Suprapubic skin (tissue), 4 donors: Measurements from ENCODE around the gene C1orf226.

Experiments used
- POLR2A ChIP-seq, 2 donors: fragments of 450-650 bp; IDR thresholded peaks; one replicate each; pipeline ENCODE4 v1.6.1; 2017; ENCODE audit warnings: antibody characterized with exemption in 2 of 2, mild to moderate bottlenecking in 2 of 2, moderate library complexity in 2 of 2
- POLR2AphosphoS5 ChIP-seq, 3 donors: sonication (generic); formaldehyde crosslinking; IDR thresholded peaks; one replicate each; pipeline ENCODE4 v1.6.1; 2017; ENCODE audit warnings: antibody characterized with exemption in 3 of 3
- TF ChIP-seq, protein P1 (sequence below), 2 donors: fragments of 200-600 bp in 1 of 2; fragments of 450-650 bp in 1 of 2; sonication (generic) in 1 of 2; IDR thresholded peaks; one replicate each; pipeline ENCODE4 v1.5.1; 2016 to 2019; ENCODE audit warnings: antibody characterized with exemption in 2 of 2, mild to moderate bottlenecking in 1 of 2, moderate library complexity in 1 of 2

DNA sequence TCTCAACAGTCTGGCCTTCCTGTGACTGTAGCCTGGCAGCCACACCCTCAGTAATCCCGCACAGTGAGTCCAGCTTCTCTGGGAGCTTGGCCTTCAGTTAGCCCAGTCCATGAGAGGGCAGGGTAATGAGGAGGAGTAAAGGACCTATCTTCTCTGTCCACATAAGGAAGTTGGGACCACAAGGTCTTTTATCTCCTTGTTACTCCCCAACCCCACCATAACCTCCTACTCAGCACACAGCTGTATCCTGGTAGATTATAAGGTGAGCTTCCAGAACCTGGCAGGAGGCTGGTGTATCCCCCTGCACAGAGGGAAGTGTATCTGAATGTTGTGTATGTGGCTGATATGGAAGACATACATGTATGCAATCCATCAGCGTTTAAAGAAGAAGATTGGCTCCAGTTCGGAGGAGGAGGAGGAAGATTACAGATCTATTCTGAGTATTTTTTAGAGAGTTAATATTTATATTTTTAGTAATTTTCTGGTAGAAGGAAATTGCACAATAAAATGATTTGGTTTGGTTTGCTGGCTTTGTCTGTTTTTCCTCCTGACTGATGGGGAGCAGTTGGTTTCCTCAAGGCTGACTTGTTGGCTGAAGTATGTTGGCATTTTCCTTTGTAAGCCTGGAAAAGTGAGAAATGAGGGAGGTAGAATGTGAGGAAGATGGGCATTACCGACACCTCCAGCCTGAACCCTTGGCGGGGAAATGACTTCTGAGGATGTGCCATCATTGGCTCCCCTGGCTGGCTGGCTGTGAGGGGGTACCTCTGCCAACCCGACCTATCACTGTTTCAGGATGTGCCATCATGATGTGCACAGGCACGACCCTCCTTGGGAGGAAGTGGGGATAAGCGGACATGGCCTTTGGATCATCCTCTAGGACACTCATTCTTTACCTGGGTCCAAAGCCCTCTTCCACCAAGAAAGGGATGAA, 5.0 kb downstream of the C1orf226 start:
- no peak for TF ChIP-seq POLR2A (IDR thresholded peaks at IDR 0.05)
- TF ChIP-seq, protein P1, sequence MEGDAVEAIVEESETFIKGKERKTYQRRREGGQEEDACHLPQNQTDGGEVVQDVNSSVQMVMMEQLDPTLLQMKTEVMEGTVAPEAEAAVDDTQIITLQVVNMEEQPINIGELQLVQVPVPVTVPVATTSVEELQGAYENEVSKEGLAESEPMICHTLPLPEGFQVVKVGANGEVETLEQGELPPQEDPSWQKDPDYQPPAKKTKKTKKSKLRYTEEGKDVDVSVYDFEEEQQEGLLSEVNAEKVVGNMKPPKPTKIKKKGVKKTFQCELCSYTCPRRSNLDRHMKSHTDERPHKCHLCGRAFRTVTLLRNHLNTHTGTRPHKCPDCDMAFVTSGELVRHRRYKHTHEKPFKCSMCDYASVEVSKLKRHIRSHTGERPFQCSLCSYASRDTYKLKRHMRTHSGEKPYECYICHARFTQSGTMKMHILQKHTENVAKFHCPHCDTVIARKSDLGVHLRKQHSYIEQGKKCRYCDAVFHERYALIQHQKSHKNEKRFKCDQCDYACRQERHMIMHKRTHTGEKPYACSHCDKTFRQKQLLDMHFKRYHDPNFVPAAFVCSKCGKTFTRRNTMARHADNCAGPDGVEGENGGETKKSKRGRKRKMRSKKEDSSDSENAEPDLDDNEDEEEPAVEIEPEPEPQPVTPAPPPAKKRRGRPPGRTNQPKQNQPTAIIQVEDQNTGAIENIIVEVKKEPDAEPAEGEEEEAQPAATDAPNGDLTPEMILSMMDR (IDR thresholded peaks at IDR 0.05): no peak
- TF ChIP-seq POLR2AphosphoS5 (IDR thresholded peaks at IDR 0.05): no peak
